Measurements from ENCODE around the gene KIF1B. TPM values are rescaled to one million over a fixed set of nuclear protein-coding genes. Genes with fewer than 3 reads are reported as not detected.

Gene KIF1B
- polyA plus RNA-seq, 1 experiment, result 26.9 TPM

DNA sequence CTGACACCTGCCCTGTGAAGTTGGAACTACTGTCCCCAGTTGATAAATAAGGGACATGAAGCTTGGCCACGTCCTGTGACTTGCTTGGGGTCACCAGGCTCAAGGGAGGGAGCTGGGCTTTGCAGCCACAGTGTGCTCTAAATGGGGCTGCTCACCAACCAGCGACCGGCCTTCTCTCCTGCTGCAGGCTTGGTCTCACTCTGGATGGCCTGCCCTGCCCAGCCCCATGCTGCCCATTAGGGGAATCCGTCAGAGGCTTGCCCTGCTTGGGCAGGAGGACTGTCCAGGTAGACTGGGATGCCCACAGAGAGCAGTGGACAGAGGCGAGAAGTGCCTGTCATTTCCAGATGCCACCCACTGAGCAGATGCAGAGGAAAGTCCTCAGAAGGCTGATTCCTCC is 218.6 kb downstream of the KIF1B start:
- ChIA-PET POLR2A (interaction anchor here (0.6 to 1.7 kb wide), 2 partner anchors 66 to 354 kb away, joined by 4 to 7 read pairs; no protein-coding TSS in a partner anchor), CTCF (interaction anchor here (0.7 to 4.8 kb wide), 11 partner anchors 13 to 609 kb away, joined by 3 to 98 read pairs (median 8); partner anchors contain the start of genes CORT and KIF1B)
- TF ChIP-seq, protein P1, sequence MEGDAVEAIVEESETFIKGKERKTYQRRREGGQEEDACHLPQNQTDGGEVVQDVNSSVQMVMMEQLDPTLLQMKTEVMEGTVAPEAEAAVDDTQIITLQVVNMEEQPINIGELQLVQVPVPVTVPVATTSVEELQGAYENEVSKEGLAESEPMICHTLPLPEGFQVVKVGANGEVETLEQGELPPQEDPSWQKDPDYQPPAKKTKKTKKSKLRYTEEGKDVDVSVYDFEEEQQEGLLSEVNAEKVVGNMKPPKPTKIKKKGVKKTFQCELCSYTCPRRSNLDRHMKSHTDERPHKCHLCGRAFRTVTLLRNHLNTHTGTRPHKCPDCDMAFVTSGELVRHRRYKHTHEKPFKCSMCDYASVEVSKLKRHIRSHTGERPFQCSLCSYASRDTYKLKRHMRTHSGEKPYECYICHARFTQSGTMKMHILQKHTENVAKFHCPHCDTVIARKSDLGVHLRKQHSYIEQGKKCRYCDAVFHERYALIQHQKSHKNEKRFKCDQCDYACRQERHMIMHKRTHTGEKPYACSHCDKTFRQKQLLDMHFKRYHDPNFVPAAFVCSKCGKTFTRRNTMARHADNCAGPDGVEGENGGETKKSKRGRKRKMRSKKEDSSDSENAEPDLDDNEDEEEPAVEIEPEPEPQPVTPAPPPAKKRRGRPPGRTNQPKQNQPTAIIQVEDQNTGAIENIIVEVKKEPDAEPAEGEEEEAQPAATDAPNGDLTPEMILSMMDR (IDR thresholded peaks at IDR 0.05; ENCODE audit: low read depth, low read length), result no peak
- no peak overlapping the region for H3K4me3 ChIP-seq (ENCODE audit: low read depth, low read length)
- no peak overlapping the region for H3K27ac ChIP-seq (ENCODE audit: low read depth, low read length)
- H3K27me3 ChIP-seq (ENCODE audit: control insufficient read depth, insufficient read depth, low read length), result no peaks in the 10 kb centered on the region
- DNase-seq (ENCODE audit: low read depth, low spot score), result no peak
- H3K9me3 ChIP-seq (ENCODE audit: control insufficient read depth, insufficient read depth, low read length), result no peaks in the 10 kb centered on the region; the same call in 1 of the 2 replicates

DNA sequence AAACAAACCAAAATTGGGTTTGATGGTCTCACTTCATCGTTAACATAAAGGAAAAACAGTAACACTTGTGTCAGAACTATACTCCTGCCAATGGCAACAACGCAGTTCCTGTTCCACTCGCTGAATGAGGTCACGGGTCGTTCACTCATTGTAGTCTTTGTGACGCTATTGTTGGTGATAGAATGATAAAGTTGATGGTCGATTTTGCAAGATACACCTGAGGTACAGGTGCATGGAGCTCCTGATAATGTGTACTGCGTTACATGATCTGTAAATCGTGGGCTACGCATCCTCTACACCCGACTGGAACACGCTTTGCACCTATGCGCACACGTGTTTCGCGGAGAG is 219.5 kb downstream of the KIF1B start:
- Histone ChIP-seq H3K4me3 (ENCODE audit: low read depth, low read length) (peak overlapping the region; percentile 87), H3K27me3 (ENCODE audit: control insufficient read depth, insufficient read depth, low read length) (no peaks in the 10 kb centered on the region), H3K9me3 (ENCODE audit: control insufficient read depth, insufficient read depth, low read length) (no peaks in the 10 kb centered on the region; the same call in 1 of the 2 replicates), H3K27ac (ENCODE audit: low read depth, low read length) (no peak overlapping the region)
- ChIA-PET POLR2A (interaction anchor here (0.6 to 1.9 kb wide), 6 partner anchors 10 to 507 kb away, joined by 3 to 7 read pairs (median 6); partner anchors contain the start of gene PGD), CTCF (interaction anchor here (0.6 to 4.8 kb wide), 24 partner anchors 10 to 745 kb away, joined by 3 to 98 read pairs (median 4); partner anchors contain the start of gene CORT)
- no peak for DNase-seq (ENCODE audit: low read depth, low spot score)
- TF ChIP-seq, protein P1 (IDR thresholded peaks at IDR 0.05; ENCODE audit: low read depth, low read length), result no peak

DNA sequence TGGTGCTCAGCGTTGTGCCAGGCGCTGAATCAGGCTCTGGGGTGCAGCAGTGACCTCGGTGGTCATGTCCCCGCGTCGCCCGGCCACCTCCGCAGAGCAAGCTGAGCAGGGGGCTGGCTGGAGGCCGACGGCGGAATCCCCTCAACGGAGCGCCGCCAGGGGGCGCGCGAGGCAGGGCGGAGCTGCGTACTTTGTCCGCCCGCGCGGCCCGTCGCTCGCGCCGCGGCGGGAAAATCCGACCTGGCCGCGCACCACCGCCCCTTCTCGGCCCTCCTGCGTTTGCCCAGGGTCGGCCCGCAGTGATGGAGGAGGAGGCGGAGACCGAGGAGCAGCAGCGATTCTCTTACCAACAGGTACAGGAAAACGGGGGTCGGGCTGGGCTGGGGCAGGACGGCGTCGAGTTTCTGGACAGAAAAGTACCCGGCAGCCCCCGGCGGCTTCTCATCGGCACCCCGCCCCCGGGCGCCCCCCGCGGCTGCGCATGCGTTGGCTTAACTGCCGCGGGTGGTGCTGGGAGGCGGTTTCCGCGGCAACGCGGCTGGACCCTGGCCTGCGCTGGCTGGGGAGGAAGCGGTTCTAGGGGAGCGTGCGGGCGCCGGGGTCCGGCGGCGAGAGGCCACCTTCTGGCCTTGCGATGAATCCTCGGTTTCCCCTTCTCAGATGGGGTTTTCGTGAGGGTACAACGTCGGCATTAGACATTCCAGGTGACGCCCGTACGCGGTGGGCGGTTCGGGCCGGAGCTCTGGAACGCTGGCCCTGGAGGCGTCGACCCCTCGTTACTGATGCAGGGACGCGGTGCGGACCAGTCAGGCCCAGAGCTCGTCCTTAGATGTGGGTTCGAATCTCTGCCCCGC is 220.1 kb downstream of the KIF1B start, which contains the start of gene CENPS:
CENPS (plus strand) TSS at position 218 of the 854 bp plus-strand sequence; CDS start at position 303, 85 bp downstream.
- ChIA-PET CTCF (interaction anchor here (0.6 to 4.8 kb wide), 21 partner anchors 10 to 746 kb away, joined by 3 to 98 read pairs (median 4); no protein-coding TSS in a partner anchor), POLR2A (interaction anchor here (0.6 to 1.9 kb wide), 5 partner anchors 11 to 64 kb away, joined by 4 to 7 read pairs (median 6); partner anchors contain the start of gene PGD)
- TF ChIP-seq, protein P1 (IDR thresholded peaks at IDR 0.05; ENCODE audit: low read depth, low read length), result peak; percentile 86
- Histone ChIP-seq H3K27me3 (ENCODE audit: control insufficient read depth, insufficient read depth, low read length) (no peaks in the 10 kb centered on the region), H3K4me3 (ENCODE audit: low read depth, low read length) (peak within 1 kb of the TSS; percentile 87), H3K27ac (ENCODE audit: low read depth, low read length) (peak within 1 kb of the TSS; percentile 68), H3K9me3 (ENCODE audit: control insufficient read depth, insufficient read depth, low read length) (no peaks in the 10 kb centered on the region; the same call in 1 of the 2 replicates)
- DNase-seq (ENCODE audit: low read depth, low spot score), result peak; percentile 55

Small RNA genes lying within 50 kb of the gene (small RNA-seq; reads per million reads assigned to genes)
- gene MIR1273D (ENCODE audit: insufficient read length, low read depth) (not detected), gene RNU6-37P (ENCODE audit: insufficient read length, low read depth) (not detected), gene RNU6-828P (ENCODE audit: insufficient read length, low read depth) (not detected)

Other genes with a start within 250 kb of the KIF1B start
- 0.20 and 0.22 TPM in 2 replicates for gene RBP7, start 213.3 kb upstream of the KIF1B start, polyA plus RNA-seq (2011; rRNA removed)
- 28.1 and 31.1 TPM in 2 replicates for gene UBE4B, start 177.6 kb upstream of the KIF1B start, polyA plus RNA-seq (2011; rRNA removed)
- gene PGD, start 188.5 kb downstream of the KIF1B start, polyA plus RNA-seq (2011; rRNA removed), result 155 and 233 TPM in 2 replicates
- 10.5 and 11.4 TPM in 2 replicates for gene CENPS, start 219.9 kb downstream of the KIF1B start, polyA plus RNA-seq (2011; rRNA removed)
- not detected in 2 replicates for gene CORT, start 239.5 kb downstream of the KIF1B start, polyA plus RNA-seq (2011; rRNA removed)

Data from AG04450 (cell line).